K562 (cell line): ENCODE results near the gene HOXB6. TPM values are rescaled to one million over a fixed set of nuclear protein-coding genes. Genes with fewer than 3 reads are reported as not detected.

ENCODE experiments used
- ARID1B ChIP-seq: fragments of 450-650 bp; IDR thresholded peaks from 2 replicates; pipeline ENCODE4 v1.6.1; 2016; ENCODE audit warnings: antibody characterized with exemption, mild to moderate bottlenecking, inconsistent platforms
- CXXC5 ChIP-seq: fragments of 250-450 bp; sonication (Bioruptor Pico); IDR thresholded peaks from 2 replicates; pipeline ENCODE4 v1.8.0; 2022; ENCODE audit warnings: inconsistent platforms, mild to moderate bottlenecking, moderate library complexity
- HLTF ChIP-seq: fragments of 450-650 bp; IDR thresholded peaks from 2 replicates; pipeline ENCODE4 v1.6.1; 2016
- MIER1 ChIP-seq: fragments of 450-650 bp; IDR thresholded peaks from 2 replicates; pipeline ENCODE4 v1.6.1; 2016; ENCODE audit warnings: antibody characterized with exemption, mild to moderate bottlenecking, low read depth
- MXI1 ChIP-seq: IDR thresholded peaks from 2 replicates; pipeline ENCODE4 v1.6.1; 2011; ENCODE audit warnings: low read depth, mild to moderate bottlenecking, improper control_type of control experiment, low read length
- NCOR1 ChIP-seq: fragments of 450-650 bp; IDR thresholded peaks from 2 replicates; pipeline ENCODE4 v1.6.1; 2016; ENCODE audit warnings: mild to moderate bottlenecking, moderate library complexity
- NR2C1 ChIP-seq, 2 experiments: fragments of 450-650 bp; IDR thresholded peaks; 2 replicates each; pipeline ENCODE4 v1.6.1; 2017; ENCODE audit warnings: mild to moderate bottlenecking in 2 of 2, antibody characterized with exemption in 1 of 2, inconsistent platforms in 1 of 2, missing compliant biosample characterization in 1 of 2, missing genetic modification characterization in 1 of 2
- OTX1 ChIP-seq: fragments of 450-650 bp; formaldehyde crosslinking; IDR thresholded peaks from 2 replicates; pipeline ENCODE4 v1.4.0; 2022; ENCODE audit warnings: mild to moderate bottlenecking
- RFX7 ChIP-seq: fragments of 250-450 bp; sonication (Bioruptor Pico); IDR thresholded peaks from 2 replicates; pipeline ENCODE4 v1.5.1; 2021; ENCODE audit warnings: mild to moderate bottlenecking
- STAT5B ChIP-seq: fragments of 250-450 bp; sonication (Bioruptor Pico); IDR thresholded peaks from 2 replicates; pipeline ENCODE4 v1.8.0; 2021; ENCODE audit warnings: mild to moderate bottlenecking, inconsistent platforms
- XRCC4 ChIP-seq: IDR thresholded peaks from one replicate; pipeline ENCODE4 v1.6.1; 2011; ENCODE audit not compliant: insufficient read depth, insufficient read length; ENCODE audit errors: extremely low read depth
- ZEB2 ChIP-seq: fragments of 450-650 bp; IDR thresholded peaks from 2 replicates; pipeline ENCODE4 v1.6.1; 2016
- ZNF551 ChIP-seq: fragments of 250-450 bp; sonication (Bioruptor Pico); IDR thresholded peaks from 2 replicates; pipeline ENCODE4 v1.5.0; 2021; ENCODE audit warnings: mild to moderate bottlenecking, moderate library complexity
- ZNF57 ChIP-seq: fragments of 450-650 bp; formaldehyde crosslinking; IDR thresholded peaks from 2 replicates; pipeline ENCODE4 v1.4.0; 2020; ENCODE audit warnings: mild to moderate bottlenecking, moderate library complexity
- polyA plus RNA-seq, 8 experiments: library from polyadenylated mRNA; depleted of rRNA in 4 of 8; stranded (reverse) in 5 of 8; unstranded in 3 of 8; fragments of >200 nt; fragmentation: Nextera tagmentation in 2 of 8; fragmentation: Illumina TruSeq in 1 of 8; extraction: Ambion mirVana in 2 of 8; extraction: Trizol in 1 of 8; gene quantifications; 2 replicates each; pipeline versions ENCODE4 v1.2.1 to v1.2.3, GENCODE V29; 2011 to 2014; ENCODE audit warnings: inconsistent platforms in 1 of 8, missing spikeins in 1 of 8
- total RNA-seq, 7 experiments: library from RNA; depleted of rRNA in 6 of 7; stranded (reverse); fragments of >200 nt in 6 of 7; fragmentation: Illumina TruSeq in 2 of 7; extraction: Trizol in 2 of 7; gene quantifications; 2 replicates each; pipeline versions ENCODE4 v1.2.1 to v1.2.3, GENCODE V29; 2011 to 2021; ENCODE audit warnings: low replicate concordance in 1 of 7
- TF ChIP-seq, protein P1 (sequence below): fragments of 200-800 bp; sonication (Bioruptor generic); IDR thresholded peaks from 2 replicates; pipeline ENCODE4 v1.6.1; 2017; ENCODE audit warnings: missing genetic modification characterization, missing compliant biosample characterization
- TF ChIP-seq, protein P2 (sequence below): sonication (generic); formaldehyde crosslinking; IDR thresholded peaks from 2 replicates; pipeline ENCODE4 v1.8.1; 2023; ENCODE audit warnings: mild to moderate bottlenecking, missing genetic modification reagents, moderate library complexity
- TF ChIP-seq, protein P3 (sequence below): fragments of 450-650 bp; conservative IDR thresholded peaks from 2 replicates; pipeline ENCODE4 v1.6.1; 2016; ENCODE audit warnings: missing genetic modification characterization, low read depth, mild to moderate bottlenecking, control low read depth, missing compliant biosample characterization

Gene HOXB6
- total and polyA plus RNA-seq, 9 of the 15 experiments (the other 6 are each of a cell fraction or from before 2014, with no cell fraction given), result 1.2 to 14.8 (median 4.9) TPM

DNA sequence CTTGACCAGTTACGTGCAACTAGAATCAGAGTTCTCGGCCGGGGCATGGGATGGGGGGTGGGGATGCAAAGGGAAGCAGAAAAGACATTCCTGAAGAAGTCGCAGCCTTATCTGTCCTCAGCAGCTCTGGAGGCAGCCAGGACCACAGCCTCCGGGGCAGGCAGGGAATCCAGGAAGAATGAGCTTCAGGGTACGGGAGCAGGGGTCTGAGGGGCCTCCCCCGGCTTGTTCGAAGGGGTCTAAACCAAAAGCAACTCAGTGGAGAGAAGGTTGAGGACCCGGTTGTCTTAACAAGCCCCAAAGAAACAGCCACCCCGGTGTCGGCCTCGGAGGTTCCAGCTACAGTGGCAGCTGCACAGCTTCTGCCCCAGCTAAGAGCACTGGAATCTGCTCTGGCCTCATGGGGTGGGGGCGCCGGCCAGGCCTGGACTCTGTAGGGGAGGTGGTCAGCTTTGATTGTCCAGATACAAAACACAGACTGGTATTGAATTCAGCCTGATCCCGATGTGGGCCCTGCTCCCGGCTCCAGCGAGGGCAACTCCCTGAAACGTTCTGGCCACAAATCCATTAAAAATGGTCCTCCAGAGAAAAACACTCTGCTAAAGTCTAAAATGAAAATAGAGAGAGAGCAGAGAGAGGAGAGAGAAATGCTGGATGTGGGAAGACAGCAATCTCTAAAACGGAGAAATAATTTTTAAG is 34.3 kb downstream of the HOXB6 start (continued):
- TF ChIP-seq HLTF, result no peak
- TF ChIP-seq ZNF551 (CRISPR knock-in tag), result no peak
- TF ChIP-seq CXXC5 (CRISPR knock-in tag), result peak; percentile 29
- TF ChIP-seq, protein P1, sequence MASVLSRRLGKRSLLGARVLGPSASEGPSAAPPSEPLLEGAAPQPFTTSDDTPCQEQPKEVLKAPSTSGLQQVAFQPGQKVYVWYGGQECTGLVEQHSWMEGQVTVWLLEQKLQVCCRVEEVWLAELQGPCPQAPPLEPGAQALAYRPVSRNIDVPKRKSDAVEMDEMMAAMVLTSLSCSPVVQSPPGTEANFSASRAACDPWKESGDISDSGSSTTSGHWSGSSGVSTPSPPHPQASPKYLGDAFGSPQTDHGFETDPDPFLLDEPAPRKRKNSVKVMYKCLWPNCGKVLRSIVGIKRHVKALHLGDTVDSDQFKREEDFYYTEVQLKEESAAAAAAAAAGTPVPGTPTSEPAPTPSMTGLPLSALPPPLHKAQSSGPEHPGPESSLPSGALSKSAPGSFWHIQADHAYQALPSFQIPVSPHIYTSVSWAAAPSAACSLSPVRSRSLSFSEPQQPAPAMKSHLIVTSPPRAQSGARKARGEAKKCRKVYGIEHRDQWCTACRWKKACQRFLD, result 0 out of 2 replicates have a peak, but pooled peaks have one; percentile 52
- TF ChIP-seq ZNF57 (CRISPR knock-in tag), result no peak
- TF ChIP-seq ARID1B, result peak; percentile 80
- no peak for TF ChIP-seq MIER1
- TF ChIP-seq STAT5B, result no peak
- TF ChIP-seq, protein P2, sequence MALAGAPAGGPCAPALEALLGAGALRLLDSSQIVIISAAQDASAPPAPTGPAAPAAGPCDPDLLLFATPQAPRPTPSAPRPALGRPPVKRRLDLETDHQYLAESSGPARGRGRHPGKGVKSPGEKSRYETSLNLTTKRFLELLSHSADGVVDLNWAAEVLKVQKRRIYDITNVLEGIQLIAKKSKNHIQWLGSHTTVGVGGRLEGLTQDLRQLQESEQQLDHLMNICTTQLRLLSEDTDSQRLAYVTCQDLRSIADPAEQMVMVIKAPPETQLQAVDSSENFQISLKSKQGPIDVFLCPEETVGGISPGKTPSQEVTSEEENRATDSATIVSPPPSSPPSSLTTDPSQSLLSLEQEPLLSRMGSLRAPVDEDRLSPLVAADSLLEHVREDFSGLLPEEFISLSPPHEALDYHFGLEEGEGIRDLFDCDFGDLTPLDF (CRISPR knock-in tag), result no peak
- TF ChIP-seq XRCC4, result no peak
- TF ChIP-seq RFX7 (CRISPR knock-in tag), result no peak
- TF ChIP-seq NR2C1 (IDR thresholded peaks at IDR 0.05), result no peak
- no peak for TF ChIP-seq NR2C1 (tag; IDR thresholded peaks at IDR 0.05)
- TF ChIP-seq OTX1 (CRISPR knock-in tag), result no peak
- peak; percentile 36; the same call in 1 of the 2 replicates for TF ChIP-seq NCOR1
- TF ChIP-seq MXI1, result no peak
- 0 out of 2 replicates have a peak, but pooled peaks have one; percentile 23 for TF ChIP-seq ZEB2
- TF ChIP-seq, protein P3, sequence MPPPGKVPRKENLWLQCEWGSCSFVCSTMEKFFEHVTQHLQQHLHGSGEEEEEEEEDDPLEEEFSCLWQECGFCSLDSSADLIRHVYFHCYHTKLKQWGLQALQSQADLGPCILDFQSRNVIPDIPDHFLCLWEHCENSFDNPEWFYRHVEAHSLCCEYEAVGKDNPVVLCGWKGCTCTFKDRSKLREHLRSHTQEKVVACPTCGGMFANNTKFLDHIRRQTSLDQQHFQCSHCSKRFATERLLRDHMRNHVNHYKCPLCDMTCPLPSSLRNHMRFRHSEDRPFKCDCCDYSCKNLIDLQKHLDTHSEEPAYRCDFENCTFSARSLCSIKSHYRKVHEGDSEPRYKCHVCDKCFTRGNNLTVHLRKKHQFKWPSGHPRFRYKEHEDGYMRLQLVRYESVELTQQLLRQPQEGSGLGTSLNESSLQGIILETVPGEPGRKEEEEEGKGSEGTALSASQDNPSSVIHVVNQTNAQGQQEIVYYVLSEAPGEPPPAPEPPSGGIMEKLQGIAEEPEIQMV (tag), result no peak
